Sigmoid colon (tissue), 7 donors: ENCODE results near the gene MIDN. TPM values are rescaled to one million over a fixed set of nuclear protein-coding genes. Genes with fewer than 3 reads are reported as not detected.

Experiments
- DNase-seq: peaks from one replicate; pipeline ENCODE4 v3.0.0-alpha.2; 2019
- H3K27ac ChIP-seq, 4 donors: fragments of 200-600 bp; sonication (generic); one replicate each; pipeline ENCODE4 v1.5.1; 2016 to 2019; ENCODE audit warnings: mild to moderate bottlenecking in 1 of 4
- H3K27me3 ChIP-seq, 3 donors: fragments of 200-600 bp; sonication (generic); one replicate each; pipeline ENCODE4 v1.5.1; 2019; ENCODE audit warnings: mild to moderate bottlenecking in 1 of 3
- H3K36me3 ChIP-seq, 4 donors: fragments of 200-600 bp; sonication (generic); one replicate each; pipeline ENCODE4 v1.5.1; 2016 to 2019
- H3K4me1 ChIP-seq, 4 donors: fragments of 200-600 bp; sonication (generic); one replicate each; pipeline ENCODE4 v1.5.1; 2017 to 2019
- H3K4me3 ChIP-seq, 4 donors: fragments of 200-600 bp; sonication (generic); one replicate each; pipeline ENCODE4 v1.5.1; 2017 to 2019; ENCODE audit warnings: mild to moderate bottlenecking in 2 of 4, moderate library complexity in 1 of 4
- H3K9me3 ChIP-seq, 4 donors: fragments of 200-600 bp in 3 of 4; sonication (generic) in 3 of 4; one replicate each; pipeline versions ENCODE4 v1.5.1 to v1.6.1; 2013 to 2019
- CTCF ChIP-seq, 4 experiments: fragments of 450-650 bp in 3 of 4; fragments of 200-600 bp in 1 of 4; IDR thresholded peaks; one replicate each; pipeline ENCODE4 v1.5.1; 2016 to 2019; ENCODE audit warnings: antibody characterized with exemption in 4 of 4, mild to moderate bottlenecking in 3 of 4, moderate library complexity in 2 of 4
- EP300 ChIP-seq, 4 donors: sonication (generic); formaldehyde crosslinking; IDR thresholded peaks; one replicate each; pipeline ENCODE4 v1.6.1; 2017; ENCODE audit warnings: antibody characterized with exemption in 4 of 4
- POLR2A ChIP-seq, 2 donors: fragments of 450-650 bp; IDR thresholded peaks; one replicate each; pipeline ENCODE4 v1.6.1; 2016; ENCODE audit warnings: antibody characterized with exemption in 2 of 2, mild to moderate bottlenecking in 2 of 2, moderate library complexity in 2 of 2
- POLR2AphosphoS5 ChIP-seq, 4 donors: sonication (generic); formaldehyde crosslinking; IDR thresholded peaks; one replicate each; pipeline ENCODE4 v1.6.1; 2017; ENCODE audit warnings: antibody characterized with exemption in 4 of 4
- WGBS, 2 donors: extraction: QIAGEN DNeasy Blood & Tissue Kit; methylation state at CpG; one replicate each; pipeline ENCODE4 v1.1.7; 2013; 5-methylcytosine and 5-hydroxymethylcytosine counted together
- intact Hi-C: fragments of 100-400 bp; cut with DNase I; formaldehyde crosslinking; loops from one replicate; pipeline ENCODE4 v1.15.1; 2023
- polyA plus RNA-seq, 3 donors: library from polyadenylated mRNA; stranded (reverse); fragments of 200-250 nt; gene quantifications; one replicate each; pipeline ENCODE4 v1.2.3, GENCODE V29; 2013
- total RNA-seq, 4 donors: library from RNA; depleted of rRNA; stranded (reverse); fragments of >200 nt; gene quantifications; one replicate each; pipeline ENCODE4 v1.1.0, GENCODE V29; 2016
- donor health status: healthy with polysubstance abuse.
- donor health status: Bipolar disorder and iron deficiency.
- donor health status: healthy.

MIDN gene
- total and polyA plus RNA-seq, 7 donors, result 14.6 to 87.0 (median 42.1) TPM

- Histone ChIP-seq H3K4me3 (peak overlapping the region; percentile 75 to 96 (median 82)), H3K27me3 (no peaks in the 10 kb centered on the region), H3K36me3 (peaks cover 0 to 12% (median 1%) of the 10 kb centered on the region in 4 donors), H3K27ac (peak overlapping the region; percentile 96 to 100 (median 100)), H3K4me1 (peaks cover 15 to 66% (median 65%) of the 10 kb centered on the region in 4 donors), H3K9me3 (no peaks in the 10 kb centered on the region)
- WGBS, 2 donors, result 60 to 71% methylated on average over 8 of the region's 8 CpGs
- intact Hi-C loops, result no loop called here
- no peak for DNase-seq
- TF ChIP-seq EP300 (IDR thresholded peaks at IDR 0.05) (no peak), CTCF (IDR thresholded peaks at IDR 0.05) (no peak), POLR2AphosphoS5 (IDR thresholded peaks at IDR 0.05) (no peak), POLR2A (IDR thresholded peaks at IDR 0.05) (no peak)
Measured at GRCh38 chr19:1247748-1248138, 640 bp upstream of the MIDN start.

DNA sequence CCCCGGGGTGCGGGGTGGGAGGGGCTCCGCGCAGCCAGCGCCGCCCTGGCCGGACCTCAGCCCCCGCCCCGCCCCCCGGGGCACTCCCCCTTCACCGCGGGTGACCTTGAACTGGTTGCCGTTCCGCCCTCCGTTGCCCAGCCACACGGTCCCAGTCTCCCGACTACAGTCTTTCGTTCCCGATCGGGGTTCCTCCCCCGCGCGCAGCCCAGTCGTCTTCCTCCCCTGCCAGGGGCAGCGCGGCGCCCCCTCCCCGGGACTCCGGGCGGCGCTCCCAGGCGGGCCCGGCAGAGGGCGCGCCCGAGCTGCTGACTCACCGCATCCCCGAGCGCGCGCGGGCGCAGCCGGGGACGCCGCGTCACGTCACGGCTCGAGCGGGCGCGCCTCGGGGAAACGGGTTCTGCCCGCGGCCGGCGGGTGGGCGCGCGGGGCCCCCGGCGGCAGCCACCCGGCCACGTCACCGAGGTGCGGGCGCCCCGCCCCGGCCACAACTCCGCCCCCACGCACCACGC lies 459 bp downstream of the MIDN start:
- H3K4me3 ChIP-seq, result peak overlapping the region; percentile 75 to 96 (median 82)
- TF ChIP-seq EP300 (IDR thresholded peaks at IDR 0.05), result no peak
- peak; percentile 55 to 86 (median 62) for TF ChIP-seq CTCF (IDR thresholded peaks at IDR 0.05)
- peaks cover 0 to 14% (median 1%) of the 10 kb centered on the region in 4 donors for H3K36me3 ChIP-seq
- WGBS, 2 donors, result 1% methylated on average over 74 of the region's 74 CpGs
- intact Hi-C loops, result loop anchor here (1.0 kb wide), 1 partner anchor 17 kb away; no protein-coding TSS in a partner anchor
- H3K4me1 ChIP-seq, result peaks cover 16 to 65% (median 60%) of the 10 kb centered on the region in 4 donors
- H3K27me3 ChIP-seq, result no peaks in the 10 kb centered on the region
- DNase-seq, result peak; percentile 92
- no peaks in the 10 kb centered on the region for H3K9me3 ChIP-seq
- H3K27ac ChIP-seq, result peak overlapping the region; percentile 96 to 100 (median 100)

GRCh38 chr19:1249298-1249989 lies 1.1 kb downstream of the MIDN start:
- H3K4me1 ChIP-seq, result peaks cover 16 to 65% (median 60%) of the 10 kb centered on the region in 4 donors
- H3K36me3 ChIP-seq, result peaks cover 0 to 20% (median 5%) of the 10 kb centered on the region in 4 donors
- no peaks in the 10 kb centered on the region for H3K27me3 ChIP-seq
- 1% methylated on average over 102 of the region's 102 CpGs for WGBS, 2 donors
- H3K4me3 ChIP-seq, result peak overlapping the region; percentile 75 to 96 (median 86)
- peak in 1 of 4 donors; percentile 49 for TF ChIP-seq EP300 (IDR thresholded peaks at IDR 0.05)
- peak; percentile 53 to 78 for TF ChIP-seq POLR2A (IDR thresholded peaks at IDR 0.05)
- TF ChIP-seq CTCF (IDR thresholded peaks at IDR 0.05), result no peak
- TF ChIP-seq POLR2AphosphoS5 (IDR thresholded peaks at IDR 0.05), result peak; percentile 96 to 98 (median 97)
- H3K9me3 ChIP-seq, result no peaks in the 10 kb centered on the region
- intact Hi-C loops, result loop anchor here (1.0 kb wide), 1 partner anchor 17 kb away; no protein-coding TSS in a partner anchor
- DNase-seq, result peak; percentile 98
- peak overlapping the region; percentile 96 to 100 (median 100) for H3K27ac ChIP-seq

GRCh38 chr19:1249990-1250436 lies 1.6 kb downstream of the MIDN start:
- Histone ChIP-seq H3K27me3 (no peaks in the 10 kb centered on the region), H3K9me3 (no peaks in the 10 kb centered on the region), H3K27ac (peak overlapping the region; percentile 96 to 100 (median 100)), H3K4me1 (peaks cover 16 to 65% (median 60%) of the 10 kb centered on the region in 4 donors), H3K36me3 (peaks cover 4 to 26% (median 11%) of the 10 kb centered on the region in 4 donors), H3K4me3 (peak overlapping the region; percentile 75 to 96 (median 86))
- no peak for TF ChIP-seq POLR2AphosphoS5 (IDR thresholded peaks at IDR 0.05)
- peak; percentile 85 to 92 for TF ChIP-seq POLR2A (IDR thresholded peaks at IDR 0.05)
- TF ChIP-seq EP300 (IDR thresholded peaks at IDR 0.05), result no peak
- no peak for TF ChIP-seq CTCF (IDR thresholded peaks at IDR 0.05)
- intact Hi-C loops, result loop anchor here (1.0 kb wide), 1 partner anchor 16 kb away; no protein-coding TSS in a partner anchor
- 0% methylated on average over 67 of the region's 67 CpGs for WGBS, 2 donors
- no peak for DNase-seq
